Esophagus mucosa (tissue), 1 donor: ENCODE measurements around the gene ANO2. TPM values are rescaled to one million over a fixed set of nuclear protein-coding genes. Genes with fewer than 3 reads are reported as not detected.

Source experiments
- ATAC-seq: fragments of 200-7000 bp; cut with Tn5 transposase; one replicate; pipeline ENCODE4 v1.9.1; 2020
- total RNA-seq: library from RNA; stranded (reverse); gene quantifications from one replicate; pipeline ENCODE4 v1.2.4, GENCODE V29; 2023
- donor health status: DM: yes; HTN: yes; CAD: no.

ANO2 gene
- total RNA-seq, 1 donor from 2014 or later: 2.0 TPM

GRCh38 chr12:5534426-5535199 is 410.4 kb downstream of the ANO2 start:
- no peak for ATAC-seq

GRCh38 chr12:5533368-5533767 is 411.7 kb downstream of the ANO2 start:
- no peak for ATAC-seq

GRCh38 chr12:5525783-5526367 is 419.2 kb downstream of the ANO2 start:
- no peak for ATAC-seq

GRCh38 chr12:5524769-5525436 is 420.2 kb downstream of the ANO2 start:
- ATAC-seq: no peak

- ATAC-seq: no peak
Measured at GRCh38 chr12:5524116-5524768, 420.8 kb downstream of the ANO2 start.

GRCh38 chr12:5523396-5524115 is 421.5 kb downstream of the ANO2 start:
- no peak for ATAC-seq

- no peak for ATAC-seq
Measured at GRCh38 chr12:5522432-5523335, 422.4 kb downstream of the ANO2 start.

- ATAC-seq: no peak
Measured at GRCh38 chr12:5521456-5522325, 423.4 kb downstream of the ANO2 start.

GRCh38 chr12:5520831-5521230 is 424.2 kb downstream of the ANO2 start:
- ATAC-seq: no peak

- ATAC-seq: no peak
Measured at GRCh38 chr12:5520037-5520436, 425.0 kb downstream of the ANO2 start.

GRCh38 chr12:5518584-5519365 is 426.3 kb downstream of the ANO2 start:
- no peak for ATAC-seq

- no peak for ATAC-seq
Measured at GRCh38 chr12:5516371-5517241, 428.5 kb downstream of the ANO2 start.

- no peak for ATAC-seq
Measured at GRCh38 chr12:5515458-5515857, 429.6 kb downstream of the ANO2 start.

GRCh38 chr12:5514545-5514944 is 430.5 kb downstream of the ANO2 start:
- ATAC-seq: no peak

GRCh38 chr12:5514016-5514415 is 431.0 kb downstream of the ANO2 start:
- ATAC-seq: no peak

- ATAC-seq: peak; percentile 11
Measured at GRCh38 chr12:5513406-5513805, 431.7 kb downstream of the ANO2 start.
